OCI-M2 (cell line): Measurements from ENCODE around the gene TXNDC15.

Experiments
- DNase-seq: peaks from one replicate; lab custom pipeline; 2025; ENCODE audit not compliant: unreplicated experiment; lab: John Stamatoyannopoulos, UW

Gene TXNDC15

DNA sequence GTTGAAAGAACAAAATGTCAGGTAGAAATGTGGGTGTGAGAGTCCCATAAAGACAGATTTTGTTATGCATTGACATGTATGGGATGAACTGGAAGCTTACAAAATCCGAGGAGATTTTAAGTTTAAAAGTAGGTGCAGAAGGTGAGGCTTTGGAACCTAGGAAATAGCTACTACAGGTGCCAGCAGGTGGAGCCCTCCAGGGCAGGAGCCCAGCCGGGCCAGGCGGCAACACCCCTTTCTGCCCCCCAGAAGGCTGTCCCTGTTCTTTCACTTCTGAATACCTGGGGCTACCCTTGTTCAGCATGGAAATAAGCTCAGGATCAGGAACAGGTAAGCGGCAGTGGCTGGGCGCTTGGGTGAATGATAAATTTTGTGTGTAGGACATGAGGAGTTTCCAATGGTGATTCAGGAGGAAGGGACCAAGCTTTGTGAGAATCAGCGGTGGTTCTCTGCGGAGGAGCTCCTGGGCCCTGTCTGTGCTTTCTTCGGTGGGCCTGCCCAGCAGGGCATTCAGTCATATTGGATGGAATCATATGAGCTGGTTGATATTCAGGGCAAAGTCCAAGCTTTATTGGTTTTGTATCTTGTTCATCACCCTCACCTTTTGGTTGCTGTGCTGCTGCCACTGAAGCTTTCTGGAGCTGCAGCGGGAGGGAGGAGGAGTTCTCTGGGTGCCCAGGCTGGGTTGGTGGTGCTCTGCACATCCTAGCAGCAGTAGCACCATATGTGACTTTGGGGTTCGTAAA lies 43.1 kb downstream of the TXNDC15 start:
- DNase-seq = no peak

DNA sequence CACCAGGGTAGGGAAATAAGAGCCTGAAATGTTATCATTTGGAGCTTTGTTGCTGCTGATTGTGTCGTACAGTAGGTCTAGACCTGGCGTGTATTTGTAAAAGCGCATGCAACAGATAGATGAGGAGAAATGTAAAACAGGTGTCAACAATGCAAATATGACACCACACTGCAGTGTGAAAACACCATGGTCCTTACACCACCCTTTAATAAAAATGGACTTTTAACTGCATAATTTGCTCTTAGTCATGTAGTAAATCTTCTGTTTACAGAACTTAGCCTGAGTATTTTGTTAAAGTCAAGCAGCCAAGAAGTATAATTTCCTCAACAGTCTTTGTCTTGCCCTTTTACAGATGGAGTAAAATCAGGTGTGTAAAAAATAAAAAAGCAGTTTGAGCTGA lies 44.7 kb downstream of the TXNDC15 start:
- no peak for DNase-seq

DNA sequence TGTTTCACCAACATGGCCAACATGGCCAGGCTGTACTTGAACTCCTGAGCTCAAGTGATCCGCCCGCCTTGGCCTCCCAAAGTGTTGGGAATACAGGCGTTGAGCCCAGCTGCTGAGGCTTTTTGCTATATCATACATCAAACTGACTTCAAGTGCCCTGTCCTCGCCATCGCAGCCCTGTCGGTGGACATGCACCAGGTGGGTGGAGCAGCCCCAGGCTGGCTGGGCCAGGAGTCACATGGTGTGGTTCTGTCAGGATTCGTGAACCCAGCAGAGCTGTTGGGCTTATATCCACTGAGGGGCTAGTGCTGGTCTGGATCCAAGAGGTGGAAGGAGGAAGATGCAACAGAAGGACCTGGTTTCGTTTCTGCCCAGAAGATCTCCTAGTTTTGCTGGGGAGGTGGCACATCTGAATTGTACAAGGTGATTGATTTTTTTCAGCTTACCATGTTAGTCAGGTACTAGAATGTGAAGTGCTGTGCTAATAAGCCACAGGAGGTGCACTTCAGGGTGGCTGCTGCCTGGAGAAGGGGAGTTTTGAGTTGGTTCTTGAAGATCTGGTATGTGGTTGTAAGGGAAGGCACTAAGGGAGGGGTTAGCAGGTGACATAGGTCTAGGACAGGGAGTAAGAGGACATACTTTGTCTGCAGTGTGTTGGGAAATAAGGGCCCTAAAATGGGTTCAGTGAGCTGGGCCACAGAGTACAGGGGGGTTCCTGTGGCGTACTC lies 46.8 kb downstream of the TXNDC15 start:
- DNase-seq = no peak

- no peak for DNase-seq
These were observed 58.3 kb downstream of the TXNDC15 start for GRCh38 chr5:134932508-134932907.

DNA sequence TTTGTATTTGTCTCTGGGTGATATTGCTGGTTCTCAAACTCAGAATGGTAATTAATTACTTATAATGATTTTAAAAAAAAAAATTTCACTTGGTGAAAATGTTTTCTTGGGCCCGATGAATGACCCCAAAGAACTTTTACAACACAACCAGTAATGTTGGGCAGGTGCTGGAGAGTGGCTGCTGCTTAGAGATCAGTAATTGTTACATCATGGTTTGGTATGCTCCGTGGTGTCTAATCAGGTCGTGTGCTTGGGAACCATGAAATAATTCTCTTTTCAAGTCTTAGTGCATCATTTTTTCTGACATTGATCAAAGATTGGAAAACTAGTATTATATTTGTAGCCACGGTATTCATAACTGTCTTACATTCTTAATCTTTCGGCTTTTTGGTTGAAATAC lies 60.0 kb downstream of the TXNDC15 start:
- no peak for DNase-seq

DNA sequence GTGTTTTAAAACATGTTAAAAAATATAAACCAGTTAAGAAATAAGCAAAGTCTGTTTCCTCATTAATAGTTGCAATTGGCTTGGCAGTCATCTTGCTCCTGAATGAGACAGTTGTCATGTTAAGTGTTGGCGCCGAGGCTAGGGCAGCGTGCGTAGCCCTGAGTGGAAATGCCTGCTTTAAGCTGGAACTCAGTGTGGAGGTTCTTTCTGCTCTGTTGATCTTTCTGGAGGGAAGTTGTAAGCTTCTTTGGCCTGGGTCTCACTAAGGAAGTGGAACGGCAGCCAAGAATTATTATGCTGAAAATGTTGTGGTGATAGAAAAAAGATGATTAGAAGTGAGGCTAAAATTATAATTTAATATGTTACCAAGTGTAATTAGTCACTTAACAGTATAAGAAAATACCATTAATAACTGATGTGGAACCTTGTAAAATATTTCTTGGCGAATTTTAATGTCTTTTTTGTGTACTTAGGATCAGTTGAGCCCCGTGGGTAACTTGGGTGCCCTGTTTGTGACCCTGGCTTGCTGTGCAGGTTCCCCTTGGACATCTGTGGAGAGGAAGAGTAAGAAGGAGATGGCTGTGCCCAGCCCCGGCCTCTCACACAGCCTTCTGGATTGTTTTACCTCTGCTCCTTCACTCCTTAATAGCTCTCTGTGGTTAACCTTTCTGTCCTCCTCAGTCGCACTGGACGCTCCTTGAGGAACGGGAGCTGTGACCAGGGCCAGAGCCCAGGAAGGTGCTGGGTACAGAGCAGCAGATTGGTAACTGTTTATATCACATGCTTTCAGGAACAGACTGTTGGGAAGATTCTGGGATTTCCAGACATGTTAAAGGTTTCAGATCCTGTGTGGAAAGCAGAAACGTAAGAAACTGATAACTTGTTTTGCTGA lies 61.8 kb downstream of the TXNDC15 start:
- DNase-seq = no peak

DNA sequence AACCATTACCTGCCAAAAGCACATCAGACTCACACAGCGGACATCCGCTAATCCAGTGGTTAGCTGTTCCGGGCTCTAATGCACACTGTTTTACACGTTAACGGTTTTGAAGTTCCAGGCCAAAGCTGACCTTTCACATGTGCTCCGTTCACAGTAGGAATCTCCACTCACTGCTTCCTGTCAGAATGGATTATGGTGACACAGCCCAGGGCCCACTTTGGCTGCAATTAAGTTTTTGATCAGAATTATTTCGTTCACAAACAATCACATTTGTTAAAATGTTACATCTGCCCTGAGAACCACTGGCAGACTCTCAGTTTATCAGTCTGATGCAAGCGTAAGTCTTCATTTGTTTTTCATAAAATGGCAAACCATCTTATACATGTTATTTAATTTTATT lies 63.4 kb downstream of the TXNDC15 start:
- no peak for DNase-seq

DNA sequence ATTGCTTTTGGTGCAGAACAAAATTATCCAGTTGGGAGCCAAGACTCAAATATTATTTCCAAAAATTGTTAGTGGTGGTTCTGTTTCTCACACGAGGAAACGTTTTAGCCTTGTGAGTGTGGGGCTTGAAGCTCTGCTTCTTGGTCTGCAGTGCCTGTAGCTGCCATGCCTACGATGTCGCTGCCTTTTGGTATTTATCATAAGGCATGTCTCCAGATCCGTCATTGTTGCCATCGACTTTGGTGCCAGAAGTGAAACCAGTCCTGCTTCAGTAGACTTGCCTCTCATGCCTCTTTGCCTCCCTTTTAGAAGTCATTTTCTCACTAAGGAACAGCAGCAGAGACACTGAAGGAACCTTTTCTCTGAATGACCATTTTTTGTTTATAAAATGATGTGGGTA lies 63.9 kb downstream of the TXNDC15 start:
- DNase-seq = no peak

GRCh38 chr5:134939500-134939899 lies 65.3 kb downstream of the TXNDC15 start:
- no peak for DNase-seq

GRCh38 chr5:134943547-134943946 lies 69.4 kb downstream of the TXNDC15 start:
- DNase-seq = no peak

DNA sequence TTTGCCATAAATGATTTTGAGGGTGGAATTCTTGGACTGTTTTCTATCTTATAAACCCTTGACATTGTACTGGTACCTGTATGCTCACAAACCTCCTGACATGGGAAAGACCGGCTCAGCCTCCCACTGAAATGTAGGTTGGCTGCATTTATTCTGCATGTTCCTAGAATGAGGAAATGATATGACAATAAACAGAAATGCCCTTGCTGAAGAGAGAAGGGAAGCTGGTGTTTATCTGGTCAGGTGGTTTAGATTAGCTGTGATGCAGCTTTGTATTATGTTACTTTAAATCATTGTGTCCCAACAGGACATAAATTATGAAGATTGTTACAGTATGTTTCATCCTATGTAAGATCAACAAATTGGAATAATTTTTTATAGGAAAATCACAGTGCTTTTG lies 70.5 kb downstream of the TXNDC15 start:
- no peak for DNase-seq

GRCh38 chr5:134945041-134945440 lies 70.9 kb downstream of the TXNDC15 start:
- no peak for DNase-seq

DNA sequence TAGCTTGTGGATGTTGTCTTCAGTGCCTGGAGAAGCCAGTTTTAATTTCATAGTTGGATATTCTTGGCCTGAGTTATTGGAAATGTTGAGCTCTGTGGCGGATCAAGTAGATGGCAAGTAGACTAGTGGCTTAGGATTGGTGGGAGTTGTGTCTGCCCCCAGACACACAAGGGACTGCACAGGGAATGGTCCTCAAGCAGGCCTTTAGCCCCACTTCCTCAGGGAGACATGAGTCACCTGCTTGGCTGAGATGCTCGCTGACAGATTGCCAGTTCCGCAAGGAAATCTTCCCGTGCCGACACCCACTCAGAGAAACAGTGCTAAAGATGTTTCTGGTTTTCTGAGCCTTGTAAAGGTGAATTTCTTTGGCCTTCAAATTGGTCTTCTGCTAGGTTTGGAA lies 74.7 kb downstream of the TXNDC15 start:
- DNase-seq = no peak

GRCh38 chr5:134949316-134949715 lies 75.1 kb downstream of the TXNDC15 start:
- no peak for DNase-seq
